ENCODE results near the gene PRKRIP1.

PRKRIP1 gene

GRCh38 chr7:102426268-102427018, 30.3 kb downstream of the PRKRIP1 start:
- no peak overlapping the region for H3K4me3 ChIP-seq (ENCODE audit: low read length)
- no peak for DNase-seq (ENCODE audit: low read depth)
- no peak for TF ChIP-seq CTCF (conservative IDR thresholded peaks at IDR 0.05; ENCODE audit: low read depth, low read length)

- H3K4me3 ChIP-seq (ENCODE audit: low read length) = no peak overlapping the region
- no peak for DNase-seq (ENCODE audit: low read depth)
- no peak for TF ChIP-seq CTCF (conservative IDR thresholded peaks at IDR 0.05; ENCODE audit: low read depth, low read length)
Observed at GRCh38 chr7:102427019-102427405, 30.8 kb downstream of the PRKRIP1 start.

- H3K4me3 ChIP-seq (ENCODE audit: low read length) = no peak overlapping the region
- no peak for TF ChIP-seq CTCF (conservative IDR thresholded peaks at IDR 0.05; ENCODE audit: low read depth, low read length)
- DNase-seq (ENCODE audit: low read depth) = no peak
Observed at GRCh38 chr7:102429141-102429899, 33.2 kb downstream of the PRKRIP1 start.

GRCh38 chr7:102431617-102432298, 35.6 kb downstream of the PRKRIP1 start:
- H3K4me3 ChIP-seq (ENCODE audit: low read length) = no peak overlapping the region
- TF ChIP-seq CTCF (conservative IDR thresholded peaks at IDR 0.05; ENCODE audit: low read depth, low read length) = no peak
- no peak for DNase-seq (ENCODE audit: low read depth)

GRCh38 chr7:102432442-102433218, 36.5 kb downstream of the PRKRIP1 start:
- no peak for DNase-seq (ENCODE audit: low read depth)
- TF ChIP-seq CTCF (conservative IDR thresholded peaks at IDR 0.05; ENCODE audit: low read depth, low read length) = no peak
- H3K4me3 ChIP-seq (ENCODE audit: low read length) = peak overlapping the region; percentile 55

GRCh38 chr7:102433219-102434038, 37.3 kb downstream of the PRKRIP1 start, which contains the start of gene ORAI2:
TSS of gene ORAI2 (plus strand) at chr7:102433575. CDS start at chr7:102438957, 5,382 bp downstream.
- peak within 1 kb of the TSS; percentile 69 for H3K4me3 ChIP-seq (ENCODE audit: low read length)
- no peak for DNase-seq (ENCODE audit: low read depth)
- TF ChIP-seq CTCF (conservative IDR thresholded peaks at IDR 0.05; ENCODE audit: low read depth, low read length) = no peak
